ENCODE measurements around the gene BCL11B.

DNA sequence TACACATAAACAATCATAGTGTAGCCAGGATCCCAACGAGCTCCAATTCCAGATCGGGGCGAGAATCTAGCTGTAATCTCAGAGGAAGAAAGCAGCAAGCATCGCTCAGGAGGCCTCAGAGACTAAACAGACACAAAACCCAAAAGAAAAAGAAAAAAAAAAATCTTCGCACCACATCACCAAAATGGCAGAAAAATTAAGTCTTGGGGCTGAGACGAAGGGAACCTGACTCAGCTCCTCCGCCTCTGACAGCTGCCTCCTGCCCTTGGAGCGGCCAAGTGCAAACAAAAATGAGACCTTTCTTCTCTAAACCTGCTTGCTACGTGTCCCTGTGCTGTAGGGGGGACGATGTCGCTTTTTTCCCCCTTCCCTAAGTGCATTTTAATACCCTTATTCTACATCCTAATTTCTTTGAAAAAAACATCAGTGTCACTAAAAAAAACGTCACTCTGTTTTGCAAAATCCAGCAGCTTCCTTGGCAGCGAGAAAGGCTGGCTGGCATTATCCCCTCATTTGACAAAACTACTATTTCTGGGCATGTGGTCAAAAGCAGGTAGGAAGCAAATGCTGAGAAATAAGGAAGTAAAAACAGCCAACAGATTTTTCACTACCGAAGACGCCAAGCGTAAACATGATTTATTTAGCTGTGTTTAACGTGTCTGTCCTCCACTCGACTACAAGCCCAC, 30.5 kb downstream of the BCL11B start:
- no peak for TF ChIP-seq EP300 (IDR thresholded peaks at IDR 0.05; ENCODE audit: borderline replicate concordance)
- no peak for TF ChIP-seq RAD21 (IDR thresholded peaks at IDR 0.05; ENCODE audit: low read depth)
- no peak for TF ChIP-seq NFIC (IDR thresholded peaks at IDR 0.05)
- TF ChIP-seq, protein P1, sequence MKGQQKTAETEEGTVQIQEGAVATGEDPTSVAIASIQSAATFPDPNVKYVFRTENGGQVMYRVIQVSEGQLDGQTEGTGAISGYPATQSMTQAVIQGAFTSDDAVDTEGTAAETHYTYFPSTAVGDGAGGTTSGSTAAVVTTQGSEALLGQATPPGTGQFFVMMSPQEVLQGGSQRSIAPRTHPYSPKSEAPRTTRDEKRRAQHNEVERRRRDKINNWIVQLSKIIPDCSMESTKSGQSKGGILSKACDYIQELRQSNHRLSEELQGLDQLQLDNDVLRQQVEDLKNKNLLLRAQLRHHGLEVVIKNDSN (IDR thresholded peaks at IDR 0.05), result no peak
- TF ChIP-seq, protein P2, sequence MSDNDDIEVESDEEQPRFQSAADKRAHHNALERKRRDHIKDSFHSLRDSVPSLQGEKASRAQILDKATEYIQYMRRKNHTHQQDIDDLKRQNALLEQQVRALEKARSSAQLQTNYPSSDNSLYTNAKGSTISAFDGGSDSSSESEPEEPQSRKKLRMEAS (IDR thresholded peaks at IDR 0.05), result no peak
- no peak for TF ChIP-seq TEAD4 (IDR thresholded peaks at IDR 0.05)
- TF ChIP-seq, protein P3, sequence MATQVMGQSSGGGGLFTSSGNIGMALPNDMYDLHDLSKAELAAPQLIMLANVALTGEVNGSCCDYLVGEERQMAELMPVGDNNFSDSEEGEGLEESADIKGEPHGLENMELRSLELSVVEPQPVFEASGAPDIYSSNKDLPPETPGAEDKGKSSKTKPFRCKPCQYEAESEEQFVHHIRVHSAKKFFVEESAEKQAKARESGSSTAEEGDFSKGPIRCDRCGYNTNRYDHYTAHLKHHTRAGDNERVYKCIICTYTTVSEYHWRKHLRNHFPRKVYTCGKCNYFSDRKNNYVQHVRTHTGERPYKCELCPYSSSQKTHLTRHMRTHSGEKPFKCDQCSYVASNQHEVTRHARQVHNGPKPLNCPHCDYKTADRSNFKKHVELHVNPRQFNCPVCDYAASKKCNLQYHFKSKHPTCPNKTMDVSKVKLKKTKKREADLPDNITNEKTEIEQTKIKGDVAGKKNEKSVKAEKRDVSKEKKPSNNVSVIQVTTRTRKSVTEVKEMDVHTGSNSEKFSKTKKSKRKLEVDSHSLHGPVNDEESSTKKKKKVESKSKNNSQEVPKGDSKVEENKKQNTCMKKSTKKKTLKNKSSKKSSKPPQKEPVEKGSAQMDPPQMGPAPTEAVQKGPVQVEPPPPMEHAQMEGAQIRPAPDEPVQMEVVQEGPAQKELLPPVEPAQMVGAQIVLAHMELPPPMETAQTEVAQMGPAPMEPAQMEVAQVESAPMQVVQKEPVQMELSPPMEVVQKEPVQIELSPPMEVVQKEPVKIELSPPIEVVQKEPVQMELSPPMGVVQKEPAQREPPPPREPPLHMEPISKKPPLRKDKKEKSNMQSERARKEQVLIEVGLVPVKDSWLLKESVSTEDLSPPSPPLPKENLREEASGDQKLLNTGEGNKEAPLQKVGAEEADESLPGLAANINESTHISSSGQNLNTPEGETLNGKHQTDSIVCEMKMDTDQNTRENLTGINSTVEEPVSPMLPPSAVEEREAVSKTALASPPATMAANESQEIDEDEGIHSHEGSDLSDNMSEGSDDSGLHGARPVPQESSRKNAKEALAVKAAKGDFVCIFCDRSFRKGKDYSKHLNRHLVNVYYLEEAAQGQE (IDR thresholded peaks at IDR 0.05; ENCODE audit: low read depth), result no peak

All from Ishikawa (cell line).